Left kidney (tissue), 2 donors: ENCODE measurements around the gene OPN4. TPM values are rescaled to one million over a fixed set of nuclear protein-coding genes. Genes with fewer than 3 reads are reported as not detected.

Experiments used
- DNase-seq: peaks from one replicate; pipeline ENCODE4 v3.0.0-alpha.2; 2013
- polyA plus RNA-seq: library from polyadenylated mRNA; unstranded; fragments of 120-200 nt; gene quantifications from one replicate; pipeline ENCODE4 v1.2.1, GENCODE V29; 2013; ENCODE audit not compliant: insufficient read length

The OPN4 gene
- polyA plus RNA-seq, 1 donor, result not detected

GRCh38 chr10:86681047-86681446, 26.7 kb downstream of the OPN4 start:
- DNase-seq, result no peak

GRCh38 chr10:86681722-86682386, 27.5 kb downstream of the OPN4 start:
- no peak for DNase-seq

- DNase-seq, result no peak
These were observed 28.3 kb downstream of the OPN4 start for GRCh38 chr10:86682675-86683074.

- no peak for DNase-seq
These were observed 30.2 kb downstream of the OPN4 start for GRCh38 chr10:86684331-86685097.

GRCh38 chr10:86685416-86685815, 31.1 kb downstream of the OPN4 start:
- no peak for DNase-seq

- DNase-seq, result no peak
These were observed 31.7 kb downstream of the OPN4 start for GRCh38 chr10:86685893-86686632.

GRCh38 chr10:86686972-86687371, 32.6 kb downstream of the OPN4 start:
- DNase-seq, result no peak

- DNase-seq, result no peak
These were observed 33.4 kb downstream of the OPN4 start for GRCh38 chr10:86687750-86688149.

GRCh38 chr10:86688398-86688921, 34.1 kb downstream of the OPN4 start:
- DNase-seq, result peak; percentile 50

GRCh38 chr10:86689146-86689545, 34.8 kb downstream of the OPN4 start:
- DNase-seq, result no peak

GRCh38 chr10:86690231-86690630, 35.9 kb downstream of the OPN4 start:
- no peak for DNase-seq

- DNase-seq, result no peak
These were observed 36.3 kb downstream of the OPN4 start for GRCh38 chr10:86690657-86691084.

GRCh38 chr10:86691333-86692022, 37.1 kb downstream of the OPN4 start:
- no peak for DNase-seq

- no peak for DNase-seq
These were observed 37.7 kb downstream of the OPN4 start for GRCh38 chr10:86692023-86692514.

GRCh38 chr10:86692664-86693063, 38.3 kb downstream of the OPN4 start:
- no peak for DNase-seq

GRCh38 chr10:86693275-86693674, 38.9 kb downstream of the OPN4 start:
- no peak for DNase-seq

- peak; percentile 81 for DNase-seq
These were observed 39.5 kb downstream of the OPN4 start for GRCh38 chr10:86693721-86694369.

- no peak for DNase-seq
These were observed 44.0 kb downstream of the OPN4 start for GRCh38 chr10:86698207-86698940.

GRCh38 chr10:86699125-86699524, 44.8 kb downstream of the OPN4 start:
- no peak for DNase-seq

- no peak for DNase-seq
These were observed 45.2 kb downstream of the OPN4 start for GRCh38 chr10:86699541-86699940.
